Glutamatergic neuron (in vitro differentiated cells): ENCODE measurements around the gene ZNF222. TPM values are rescaled to one million over a fixed set of nuclear protein-coding genes. Genes with fewer than 3 reads are reported as not detected.

Source experiments
- DNase-seq: peaks from one replicate; pipeline ENCODE4 v3.0.0; 2022
- H3K27ac Mint-ChIP-seq: one replicate; pipeline ENCODE4 v1.8.0; 2020; ENCODE audit warnings: mild to moderate bottlenecking, mixed read lengths, inconsistent platforms; ENCODE audit not compliant: unreplicated experiment
- H3K27me3 Mint-ChIP-seq: one replicate; pipeline ENCODE4 v1.8.0; 2020; ENCODE audit warnings: mild to moderate bottlenecking, moderate library complexity, mixed read lengths, inconsistent platforms; ENCODE audit not compliant: unreplicated experiment
- H3K36me3 Mint-ChIP-seq: one replicate; pipeline ENCODE4 v1.8.0; 2020; ENCODE audit warnings: mild to moderate bottlenecking, mixed read lengths, inconsistent platforms; ENCODE audit not compliant: unreplicated experiment
- H3K4me1 Mint-ChIP-seq: one replicate; pipeline ENCODE4 v1.8.0; 2020; ENCODE audit warnings: mild to moderate bottlenecking, low read depth, mixed read lengths, inconsistent platforms; ENCODE audit not compliant: unreplicated experiment
- H3K4me3 Mint-ChIP-seq: one replicate; pipeline ENCODE4 v1.8.0; 2020; ENCODE audit warnings: mild to moderate bottlenecking, mixed read lengths, inconsistent platforms; ENCODE audit not compliant: unreplicated experiment
- H3K9me3 Mint-ChIP-seq: one replicate; pipeline ENCODE4 v1.8.0; 2020; ENCODE audit warnings: mild to moderate bottlenecking, moderate library complexity, mixed read lengths, inconsistent platforms; ENCODE audit not compliant: unreplicated experiment
- CTCF ChIP-seq: fragments of 200-600 bp; sonication (generic); IDR thresholded peaks from one replicate; pipeline ENCODE4 v1.5.0; 2021; ENCODE audit not compliant: partially characterized antibody, unreplicated experiment
- total RNA-seq: library from RNA; stranded (reverse); fragmentation: NEBNext Ultra II Directional; extraction: Animal tissue kit (Norgen Biotek cat#: 25700); gene quantifications from one replicate; pipeline ENCODE4 v1.2.1, GENCODE V29; 2021; ENCODE audit not compliant: unreplicated experiment

The ZNF222 gene
- total RNA-seq, 1 donor from 2014 or later, result 12.2 TPM

GRCh38 chr19:43984687-43985000 lies 40.5 kb upstream of the ZNF222 start:
- Mint-ChIP-seq H3K27ac (peak overlapping the region; percentile 28), H3K4me1 (no peaks in the 10 kb centered on the region), H3K9me3 (peaks cover 6% of the 10 kb centered on the region), H3K4me3 (peak overlapping the region; percentile 93), H3K27me3 (no peaks in the 10 kb centered on the region), H3K36me3 (peaks cover 2% of the 10 kb centered on the region)
- DNase-seq, result no peak
- TF ChIP-seq CTCF, result no peak

DNA sequence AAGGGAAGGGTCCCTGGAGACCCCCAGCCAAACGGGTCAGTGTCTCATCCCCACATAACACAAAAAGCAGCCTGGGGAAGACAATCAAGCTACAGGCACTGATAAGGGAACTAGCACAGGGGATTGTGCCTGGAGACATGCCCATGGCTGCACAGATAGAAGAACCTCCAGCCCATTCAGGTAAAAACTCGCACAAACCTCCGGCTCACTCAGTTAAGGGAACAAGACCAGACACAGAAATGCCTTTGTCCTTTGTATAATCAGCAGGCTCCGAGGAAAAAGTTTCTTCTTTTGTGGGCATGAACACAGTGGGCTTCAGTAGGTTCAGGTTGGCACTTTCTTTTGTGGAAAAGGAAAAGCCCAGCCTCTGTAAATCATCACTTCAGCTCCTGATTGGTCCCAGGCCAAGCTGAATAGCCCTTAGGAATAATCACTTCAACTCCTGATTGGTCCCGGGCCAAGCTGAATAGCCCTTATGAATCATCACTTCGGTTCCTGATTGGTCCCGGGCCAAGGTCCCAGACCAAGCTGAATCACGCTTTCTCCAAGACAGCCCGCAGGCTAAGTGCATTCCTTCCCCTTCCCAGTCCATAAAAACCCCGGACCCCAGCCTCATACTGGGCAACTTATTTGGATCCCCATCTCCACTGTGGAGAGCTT lies 27.4 kb upstream of the ZNF222 start:
- H3K36me3 Mint-ChIP-seq, result peaks cover 17% of the 10 kb centered on the region
- no peak overlapping the region for H3K4me3 Mint-ChIP-seq
- H3K9me3 Mint-ChIP-seq, result peaks cover 6% of the 10 kb centered on the region
- TF ChIP-seq CTCF, result no peak
- no peak for DNase-seq
- H3K27ac Mint-ChIP-seq, result no peak overlapping the region
- H3K27me3 Mint-ChIP-seq, result no peaks in the 10 kb centered on the region
- H3K4me1 Mint-ChIP-seq, result no peaks in the 10 kb centered on the region

DNA sequence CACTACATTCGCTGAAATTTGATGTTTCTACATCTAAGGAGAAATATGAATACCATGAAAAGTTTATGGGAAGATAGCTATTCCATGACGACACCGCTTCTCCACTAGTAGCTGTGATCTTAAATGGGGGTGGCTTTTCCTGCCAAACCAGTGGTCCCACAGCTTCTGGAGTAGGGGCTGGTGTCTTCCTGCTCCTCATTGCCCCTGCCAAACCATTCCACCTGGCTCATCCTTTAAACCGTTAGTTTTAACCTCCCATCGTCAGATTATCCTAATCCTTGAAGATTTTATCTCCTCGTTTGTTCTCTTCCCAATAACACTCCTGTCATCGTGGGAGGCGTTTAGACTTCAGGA lies 23.0 kb upstream of the ZNF222 start:
- Mint-ChIP-seq H3K27me3 (peaks cover 1% of the 10 kb centered on the region), H3K4me3 (peak overlapping the region; percentile 99), H3K9me3 (peaks cover 3% of the 10 kb centered on the region), H3K36me3 (peaks cover 7% of the 10 kb centered on the region), H3K4me1 (peaks cover 3% of the 10 kb centered on the region), H3K27ac (no peak overlapping the region)
- DNase-seq, result no peak
- TF ChIP-seq CTCF, result no peak

GRCh38 chr19:44002566-44003460 lies 22.4 kb upstream of the ZNF222 start, which contains the start of gene ZNF230:
ZNF230 (plus strand) TSS chr19:44002957; CDS start chr19:44007079, 4,122 bp downstream.
- Mint-ChIP-seq H3K4me3 (peak within 1 kb of the TSS; percentile 99), H3K9me3 (peaks cover 5% of the 10 kb centered on the region), H3K27ac (peak within 1 kb of the TSS; percentile 66), H3K27me3 (peaks cover 3% of the 10 kb centered on the region), H3K36me3 (peaks cover 9% of the 10 kb centered on the region), H3K4me1 (peaks cover 3% of the 10 kb centered on the region)
- DNase-seq, result peak; percentile 84
- TF ChIP-seq CTCF, result no peak
